Measurements from ENCODE around the gene EIF4H.
"Not testable (repeated sequence)": the region's sequence is repeated elsewhere in the genome, so short reads cannot be mapped to it uniquely, and the experiment has no call there.

The EIF4H gene

DNA sequence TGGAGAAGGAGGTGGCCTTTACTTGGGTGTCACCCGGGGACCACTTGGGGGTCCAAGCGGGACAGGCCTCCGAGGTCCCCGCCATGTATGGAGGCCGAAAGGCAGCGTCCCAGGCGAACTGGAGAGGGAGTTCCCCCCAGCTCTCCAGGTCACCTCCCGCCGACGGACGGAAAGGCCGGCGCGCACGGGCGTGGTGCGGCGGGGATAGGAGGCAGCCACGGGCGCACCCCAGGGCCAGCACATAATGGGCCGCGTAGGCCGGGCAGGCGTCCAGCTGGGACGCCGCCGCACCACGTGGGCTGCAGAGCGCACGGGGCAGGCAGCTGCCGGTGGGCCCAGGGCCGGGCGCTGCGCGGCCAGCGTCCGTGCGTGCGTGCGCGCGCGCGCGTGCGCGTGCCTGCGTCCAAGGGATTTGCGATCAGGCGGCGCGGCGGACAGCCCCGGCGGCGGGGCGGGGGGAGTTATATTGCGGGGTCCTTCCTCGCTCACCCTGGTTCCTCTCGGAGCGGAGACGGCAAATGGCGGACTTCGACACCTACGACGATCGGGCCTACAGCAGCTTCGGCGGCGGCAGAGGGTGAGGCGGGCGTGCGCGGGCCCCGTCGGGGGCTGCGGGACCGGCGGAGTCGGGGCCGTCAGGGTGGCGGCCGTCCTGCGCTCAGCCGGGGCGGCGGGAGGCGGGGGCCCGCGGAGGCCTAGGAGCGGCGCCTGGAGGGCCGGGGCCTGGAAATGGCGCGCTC is at the start of gene EIF4H:
Gene EIF4H (plus strand): TSS at position 491 of the 740 bp plus-strand sequence. CDS start 28 bp downstream, at position 519.
- peak; percentile 89 to 98 (median 93) for DNase-seq (ENCODE audit: low read depth in 2 of 3, low spot score in 2 of 3)

DNA sequence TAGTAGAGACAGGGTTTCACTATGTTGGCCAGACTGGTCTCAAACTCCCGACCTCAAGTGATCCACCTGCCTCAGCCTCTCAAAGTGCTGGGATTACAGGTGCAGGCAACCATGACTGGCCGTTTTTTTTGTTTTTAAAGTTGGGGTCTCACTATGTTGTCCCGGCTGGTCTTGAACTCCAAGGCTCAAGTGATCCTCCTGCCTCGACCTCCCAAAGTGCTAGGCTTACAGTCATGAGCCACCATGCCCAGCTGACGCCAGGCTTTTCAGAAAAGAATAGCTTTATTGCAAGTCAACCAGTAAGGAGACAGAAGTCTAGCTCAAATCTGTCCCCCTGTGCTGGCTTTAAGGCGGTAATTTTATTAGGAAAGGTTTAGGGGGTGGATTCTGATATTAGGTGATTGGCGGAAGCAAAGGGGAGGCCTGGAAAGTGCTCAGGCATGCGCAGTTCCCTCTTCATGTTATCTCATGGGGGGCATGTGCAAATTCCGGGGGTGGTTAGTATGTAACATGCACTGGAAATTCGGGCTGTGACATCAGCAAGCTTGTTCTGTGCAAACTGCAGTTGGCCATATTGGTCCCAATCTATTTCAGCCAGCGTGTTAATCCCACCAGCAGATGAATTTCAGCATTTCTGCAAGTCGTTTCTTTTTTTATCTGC is 47.8 kb upstream of the EIF4H start:
- no peak for DNase-seq (ENCODE audit: low read depth in 2 of 3, low spot score in 2 of 3)

DNA sequence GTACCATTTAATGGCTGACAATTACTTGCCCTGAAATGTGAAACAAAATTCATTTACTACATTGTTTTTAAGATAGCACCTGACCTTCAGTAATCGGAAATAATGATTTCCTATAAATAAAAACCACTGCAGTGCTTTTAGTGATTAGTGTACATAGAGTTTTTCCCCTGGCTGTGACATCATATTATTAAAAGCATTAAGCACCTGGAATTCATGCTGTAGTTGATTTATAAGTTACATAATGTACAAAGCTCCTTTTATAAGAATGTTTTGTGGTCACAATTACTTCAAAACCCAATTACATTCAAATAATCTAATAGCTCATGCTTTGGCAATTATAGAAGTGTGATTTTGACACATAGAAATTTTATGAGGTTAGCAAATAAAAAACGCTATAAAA is 44.3 kb upstream of the EIF4H start:
- no peak for DNase-seq (ENCODE audit: low read depth in 2 of 3, low spot score in 2 of 3)

DNA sequence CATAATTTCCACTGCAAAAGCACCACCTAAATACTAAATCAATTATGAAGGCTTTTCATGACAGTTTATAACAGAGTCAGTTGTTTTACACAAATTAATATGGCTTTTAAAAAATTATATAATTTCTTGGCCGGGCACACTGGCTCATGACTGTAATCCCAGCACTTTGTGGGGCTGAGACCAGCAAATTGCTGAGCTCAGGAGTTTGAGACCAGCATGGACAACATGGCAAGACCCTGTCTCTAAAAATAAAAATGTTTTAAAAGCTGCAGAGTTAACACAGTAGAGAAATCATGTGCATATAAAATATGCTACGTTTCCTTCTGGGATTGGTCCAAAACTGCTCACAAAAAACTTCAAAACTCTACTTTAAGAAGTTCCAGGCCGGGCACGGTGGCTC is 43.6 kb upstream of the EIF4H start:
- DNase-seq (ENCODE audit: low read depth in 2 of 3, low spot score in 2 of 3) = no peak

DNA sequence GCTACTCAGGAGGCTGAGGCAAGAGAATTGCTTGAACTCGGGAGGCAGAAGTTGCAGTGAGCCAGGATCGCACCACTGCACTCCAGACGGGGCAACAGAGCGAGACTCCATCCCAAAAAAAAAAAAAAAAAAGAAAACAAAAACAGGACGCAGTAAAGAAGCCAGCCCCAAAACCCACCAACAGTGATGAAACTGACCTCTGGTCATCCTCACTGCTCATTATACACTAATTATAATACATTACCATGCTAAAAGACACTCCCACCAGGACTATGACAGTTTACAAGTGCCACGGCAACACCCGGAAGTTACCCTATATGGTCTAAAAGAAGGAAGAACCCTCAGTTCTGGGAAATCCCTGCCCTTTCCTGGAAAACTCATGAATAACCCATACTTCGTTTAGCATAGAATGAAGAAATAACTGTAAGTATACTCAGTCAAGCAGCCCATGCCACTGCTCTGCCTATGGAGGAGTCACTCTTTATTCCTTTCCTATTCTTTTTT is 40.0 kb upstream of the EIF4H start:
- DNase-seq (ENCODE audit: low read depth in 2 of 3, low spot score in 2 of 3) = no peak

DNA sequence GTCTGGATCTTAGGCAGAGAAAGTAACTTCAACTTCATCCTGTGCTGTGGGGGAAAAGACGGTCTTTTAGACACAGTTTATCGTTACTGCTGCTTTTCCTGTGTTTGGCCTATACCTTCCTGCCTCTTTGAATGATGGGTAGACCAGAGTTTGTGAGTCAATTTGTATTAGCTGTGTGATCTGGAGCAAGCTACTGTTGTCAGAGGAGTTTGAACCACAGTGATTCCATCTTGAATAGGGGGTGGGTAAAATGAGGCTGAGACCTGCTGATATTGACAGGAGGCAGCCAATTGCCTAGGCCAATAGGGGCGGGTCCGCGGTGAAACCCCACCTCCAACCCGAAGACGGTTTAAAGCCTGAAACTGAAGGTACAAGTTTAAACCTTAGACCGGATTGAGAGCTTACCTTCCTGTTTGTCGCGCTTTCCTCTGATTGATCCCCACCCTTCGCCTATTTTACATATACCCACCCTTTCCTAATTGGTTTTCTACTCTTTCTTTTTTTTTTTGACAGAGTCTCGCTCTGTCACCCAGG is 35.8 kb upstream of the EIF4H start:
- no peak for DNase-seq (ENCODE audit: low read depth in 2 of 3, low spot score in 2 of 3)

DNA sequence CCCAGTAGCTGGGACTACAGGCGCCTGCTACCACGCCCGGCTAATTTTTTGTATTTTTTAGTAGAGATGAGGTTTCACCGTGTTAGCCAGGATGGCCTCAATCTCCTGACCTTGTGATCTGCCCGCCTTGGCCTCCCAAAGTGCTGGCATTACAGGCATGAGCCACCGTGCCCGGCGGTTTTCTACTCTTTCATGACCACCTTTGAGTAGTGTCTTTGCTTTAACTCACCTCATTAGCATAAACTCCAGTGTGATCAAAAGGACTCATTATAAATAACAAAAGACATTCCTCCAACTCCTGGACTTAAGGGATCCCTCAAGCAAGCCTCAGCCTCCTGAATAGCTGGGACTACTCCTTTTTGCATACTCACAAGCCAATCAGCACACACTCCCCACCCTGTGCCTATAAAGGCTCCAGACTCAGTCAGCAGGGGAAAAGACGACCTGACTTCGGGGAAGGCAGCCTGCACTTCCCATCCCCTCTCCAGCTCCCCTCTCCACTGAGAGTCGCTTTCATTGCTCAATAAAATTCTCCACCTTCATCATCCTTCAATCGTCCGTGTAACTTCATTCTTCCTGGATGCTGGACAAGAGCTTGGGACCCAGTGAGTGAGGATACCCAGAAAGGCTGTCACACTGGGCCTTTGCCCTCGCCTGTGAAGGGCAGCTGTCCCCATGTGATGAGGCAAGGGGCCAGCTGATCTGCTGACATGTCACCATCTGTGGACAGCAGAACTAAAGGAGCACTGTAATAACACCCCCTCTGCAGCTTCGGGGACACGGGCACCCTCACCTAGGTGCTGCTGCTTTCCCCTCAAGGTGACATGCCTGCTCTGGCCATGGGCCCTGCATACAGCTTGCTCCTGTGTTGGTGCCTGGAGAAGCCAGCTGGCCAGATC is 35.0 kb upstream of the EIF4H start:
- DNase-seq (ENCODE audit: low read depth in 2 of 3, low spot score in 2 of 3) = no peak

DNA sequence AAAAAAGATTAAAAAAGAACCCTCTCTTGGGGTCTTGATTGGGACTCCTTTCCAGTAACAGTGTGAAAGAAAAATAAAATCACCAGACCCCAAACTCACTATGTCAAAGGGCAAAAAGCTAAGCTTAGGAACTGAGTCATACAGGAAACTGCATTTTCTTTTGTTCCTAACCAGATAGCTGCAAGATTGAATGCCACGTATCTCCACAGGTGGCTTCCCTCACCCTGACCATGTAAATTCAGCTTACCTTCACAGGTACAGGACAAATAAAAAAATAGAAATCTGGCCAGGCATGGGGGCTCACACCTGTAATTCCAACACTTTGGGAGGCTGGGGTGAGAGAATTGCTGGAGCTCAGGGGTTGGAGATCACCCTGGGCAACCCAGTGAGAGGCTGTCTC is 32.5 kb upstream of the EIF4H start:
- no peak for DNase-seq (ENCODE audit: low read depth in 2 of 3, low spot score in 2 of 3)

DNA sequence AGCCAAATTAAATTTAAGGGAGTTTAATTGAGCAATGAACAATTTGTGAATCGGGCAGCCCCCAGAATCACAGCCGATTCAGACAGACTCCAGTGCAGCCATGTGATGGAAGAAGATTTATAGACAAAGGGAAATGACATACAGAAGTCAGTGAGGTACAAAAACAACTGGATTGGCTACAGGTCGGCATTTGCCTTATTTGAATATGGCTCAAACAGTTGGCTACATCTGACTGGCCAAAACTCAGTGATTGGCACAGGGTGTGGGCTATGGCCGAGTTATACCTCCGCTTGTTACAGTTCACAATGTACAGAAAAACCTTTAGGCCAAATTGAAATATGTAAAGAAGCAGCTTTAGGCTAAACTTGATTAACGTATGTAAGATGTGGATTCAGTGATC is 30.8 kb upstream of the EIF4H start:
- no peak for DNase-seq (ENCODE audit: low read depth in 2 of 3, low spot score in 2 of 3)

DNA sequence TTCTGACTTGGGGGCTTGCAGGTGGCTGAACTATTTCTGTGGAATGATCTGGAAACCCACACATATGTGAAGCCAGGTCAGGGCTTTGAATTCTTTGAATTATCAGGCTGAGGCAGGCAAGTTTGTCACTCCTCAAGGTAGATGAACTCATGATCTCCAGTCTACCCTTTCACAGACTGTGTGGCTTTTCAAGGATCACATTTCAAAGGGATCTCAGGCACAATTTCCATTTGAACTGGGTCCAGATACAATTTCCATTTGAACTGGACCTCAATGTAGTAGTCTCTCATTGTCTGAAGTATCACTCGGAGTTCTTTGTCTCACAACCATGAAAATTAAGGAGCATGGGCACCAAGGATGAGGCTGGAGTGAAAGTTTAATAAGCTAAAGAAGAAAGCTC is 25.7 kb upstream of the EIF4H start:
- DNase-seq (ENCODE audit: low read depth in 2 of 3, low spot score in 2 of 3) = no peak

DNA sequence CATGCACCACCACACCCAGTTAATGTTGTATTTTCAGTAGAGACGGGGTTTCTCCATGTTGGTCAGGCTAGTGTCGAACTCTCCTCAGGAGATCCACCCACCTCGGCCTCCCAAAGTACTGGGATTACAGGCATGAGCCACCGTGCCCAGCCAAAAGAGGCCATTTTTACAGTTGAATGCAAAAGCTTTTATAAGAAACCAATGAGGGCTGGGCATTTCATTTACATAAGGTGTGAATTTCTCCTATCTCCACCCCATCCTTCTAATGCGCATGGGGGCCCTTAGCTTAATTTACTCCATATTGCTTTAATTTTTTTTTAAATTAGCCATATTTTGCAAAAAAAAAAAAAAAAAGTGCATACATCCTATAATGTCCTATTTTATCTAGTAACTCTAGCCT is 25.1 kb upstream of the EIF4H start:
- no peak for DNase-seq (ENCODE audit: low read depth in 2 of 3, low spot score in 2 of 3)

DNA sequence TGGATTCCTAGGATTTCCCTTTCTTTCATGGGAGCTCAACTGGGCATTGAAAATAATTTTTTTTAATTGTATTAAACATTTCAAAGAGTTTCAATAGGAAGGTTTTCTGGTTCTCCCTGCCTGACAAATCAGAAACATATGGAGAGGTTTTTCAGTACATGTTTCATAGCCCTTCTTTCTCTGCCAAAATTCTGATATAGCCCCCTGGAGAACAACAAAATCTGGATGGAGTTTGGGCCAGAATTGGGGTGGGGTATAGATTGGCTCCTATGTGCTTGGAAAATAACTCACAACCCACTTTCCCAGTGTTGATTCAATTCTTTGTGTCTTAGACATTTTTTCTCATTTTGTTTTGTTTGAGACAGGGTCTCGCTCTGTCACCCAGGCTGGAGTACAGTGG is 24.6 kb upstream of the EIF4H start:
- DNase-seq (ENCODE audit: low read depth in 2 of 3, low spot score in 2 of 3) = no peak

DNA sequence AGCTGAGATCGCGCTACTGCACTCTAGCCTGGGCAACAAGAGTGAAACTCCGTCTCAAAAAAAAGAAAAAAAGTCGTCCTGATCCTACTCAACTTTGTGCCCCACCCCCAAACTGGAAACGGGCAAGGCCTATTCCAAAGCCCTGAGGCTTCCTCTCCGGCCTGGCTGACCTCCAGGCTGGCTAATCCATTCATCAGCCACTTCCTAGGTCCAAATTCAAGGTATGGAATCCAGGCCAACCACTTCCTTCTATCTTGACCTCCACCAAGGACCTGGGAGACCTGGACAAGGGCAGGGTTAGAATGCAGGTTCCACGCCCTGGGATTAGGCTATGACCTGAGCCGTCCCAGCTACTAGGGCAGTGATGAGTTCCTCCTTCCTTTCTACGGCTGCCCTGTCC is 20.4 kb upstream of the EIF4H start:
- DNase-seq (ENCODE audit: low read depth in 2 of 3, low spot score in 2 of 3) = no peak

DNA sequence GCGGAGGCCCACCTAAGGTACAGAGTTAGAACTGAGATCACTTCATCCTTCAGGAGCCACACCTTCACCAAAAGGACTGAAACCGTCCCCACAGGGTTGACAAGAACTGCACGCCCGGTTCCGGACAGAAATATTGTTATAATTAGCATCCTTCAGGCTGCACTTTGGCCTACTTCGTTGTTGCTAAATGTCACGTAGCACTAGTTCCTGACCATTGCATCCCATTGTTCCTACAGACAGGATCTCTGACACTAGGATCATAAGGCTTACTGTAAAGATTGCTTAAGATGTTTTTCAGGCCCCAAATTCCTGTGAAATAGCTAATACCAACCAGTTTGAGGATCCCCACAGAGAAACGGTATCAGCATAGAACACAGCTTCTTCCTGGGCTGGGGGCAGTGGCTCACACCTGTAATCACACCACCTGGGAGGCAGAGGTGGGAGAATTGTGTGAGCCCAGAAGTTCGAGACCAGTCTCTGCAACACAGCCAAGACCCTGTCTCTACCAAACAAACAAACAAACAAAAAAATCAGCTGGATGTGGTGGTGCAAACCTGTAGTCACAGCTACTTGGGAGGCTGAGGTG is 18.3 kb upstream of the EIF4H start:
- DNase-seq (ENCODE audit: low read depth in 2 of 3, low spot score in 2 of 3) = no peak

DNA sequence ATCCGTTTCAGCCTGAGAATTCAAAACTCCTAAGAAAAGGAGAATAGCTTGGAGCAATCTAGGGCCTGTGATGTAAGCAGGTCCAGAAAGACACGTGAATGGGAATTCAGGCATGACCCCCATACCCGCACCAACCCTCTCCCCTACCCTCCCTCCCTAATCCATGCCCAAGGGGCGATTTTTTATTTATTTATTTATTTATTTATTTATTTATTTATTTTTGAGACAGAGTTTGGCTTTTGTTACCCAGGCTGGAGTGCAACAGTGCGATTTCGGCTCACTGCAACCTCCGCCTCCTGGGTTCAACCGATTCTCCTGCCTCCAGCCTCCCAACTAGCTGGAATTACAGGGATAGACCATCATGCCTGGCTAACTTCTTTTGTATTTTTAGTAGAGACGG is 16.6 kb upstream of the EIF4H start:
- DNase-seq (ENCODE audit: low read depth in 2 of 3, low spot score in 2 of 3) = no peak

DNA sequence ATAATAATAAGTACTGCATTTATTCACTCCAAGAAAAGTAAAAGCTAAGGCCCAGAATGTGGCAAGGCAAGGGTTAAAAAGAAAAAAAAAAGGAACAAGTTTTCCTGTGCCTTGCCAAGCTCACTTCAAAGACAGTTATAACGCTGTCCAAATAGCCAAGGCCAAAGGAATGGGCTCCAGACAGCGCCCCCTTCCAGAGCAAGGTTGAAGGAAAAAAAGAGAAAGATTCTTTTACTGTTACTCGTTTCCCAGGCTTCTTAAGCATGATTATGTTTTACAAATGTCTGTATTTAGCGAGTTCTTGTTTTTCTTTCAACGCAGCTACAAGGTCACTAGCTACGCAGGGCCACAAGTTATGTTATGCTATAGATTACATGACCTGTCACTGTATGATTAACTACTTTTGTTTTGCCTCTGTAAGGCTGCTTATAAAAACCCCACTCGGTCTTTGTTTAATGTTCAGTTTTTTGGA is 9.1 kb upstream of the EIF4H start:
- no peak for DNase-seq (ENCODE audit: low read depth in 2 of 3, low spot score in 2 of 3)

DNA sequence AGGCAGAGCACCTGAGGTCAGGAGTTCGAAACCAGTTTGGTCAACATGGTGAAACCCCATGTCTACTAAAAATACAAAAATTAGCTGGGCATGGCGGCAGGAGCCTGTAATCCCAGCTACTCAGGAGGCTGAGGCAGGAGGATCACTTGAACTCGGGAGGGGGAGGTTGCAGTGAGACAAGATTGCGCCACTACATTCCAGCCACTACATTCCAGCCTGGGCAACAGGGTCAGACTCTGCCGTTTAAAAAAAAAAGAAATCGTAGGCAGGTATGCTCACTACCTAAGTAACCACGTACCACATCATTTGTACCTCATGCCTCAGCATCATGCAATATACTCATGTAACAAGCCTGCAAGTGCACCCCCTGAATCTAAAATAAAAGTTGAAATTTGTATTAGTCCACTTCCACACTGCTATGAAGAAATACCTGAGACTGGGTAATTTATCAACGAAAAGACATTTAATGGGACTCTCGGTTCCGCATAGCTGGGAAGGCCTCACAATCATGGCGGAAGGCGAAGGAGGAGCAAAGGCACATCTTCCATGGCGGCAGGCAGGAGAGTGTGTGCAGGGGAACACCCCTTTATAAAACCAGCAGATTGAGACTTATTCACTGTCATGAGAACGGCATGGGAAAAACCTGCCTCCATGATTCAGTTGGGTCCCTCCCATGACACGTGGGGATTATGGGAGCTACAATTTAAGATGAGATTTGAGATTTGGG is 8.1 kb upstream of the EIF4H start:
- DNase-seq (ENCODE audit: low read depth in 2 of 3, low spot score in 2 of 3) = no peak

DNA sequence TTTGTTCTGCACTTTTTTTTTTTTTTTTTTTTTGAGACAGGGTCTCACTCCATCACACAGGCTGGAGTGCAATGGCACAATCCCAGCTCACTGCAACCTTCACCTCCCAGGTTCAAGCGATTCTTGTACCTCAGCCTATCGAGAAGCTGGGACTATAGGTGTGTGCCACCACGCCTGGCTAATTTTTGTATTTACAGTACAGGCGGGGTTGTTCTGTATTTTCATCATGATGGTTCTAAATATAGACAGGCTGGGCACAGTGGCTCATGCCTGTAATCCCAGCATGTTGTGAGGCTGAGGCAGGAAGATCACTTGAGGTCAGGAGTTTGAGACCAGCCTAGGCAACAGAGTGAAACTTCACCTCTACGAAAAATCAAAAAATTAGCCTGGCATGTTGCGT is 6.8 kb upstream of the EIF4H start:
- DNase-seq (ENCODE audit: low read depth in 2 of 3, low spot score in 2 of 3) = not testable (repeated sequence)

DNA sequence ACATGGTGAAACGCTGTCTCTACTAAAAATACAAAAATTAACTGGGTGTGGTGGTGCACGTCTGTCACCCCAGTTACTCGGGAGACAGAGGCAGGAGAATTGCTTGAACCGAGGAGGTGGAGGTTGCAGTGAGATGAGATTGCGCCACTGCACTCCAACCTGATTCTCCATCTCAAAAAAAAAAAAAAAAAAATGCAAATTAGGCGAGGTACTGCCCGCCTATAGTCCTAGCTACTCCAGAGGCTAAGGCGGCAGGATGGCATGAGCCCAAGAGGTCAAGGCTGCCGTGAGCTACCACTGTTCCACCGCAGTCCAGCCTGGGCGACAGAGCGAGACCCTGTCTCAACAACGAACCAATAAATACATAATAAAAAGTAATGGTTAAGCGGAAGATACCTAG is 1.1 kb upstream of the EIF4H start:
- DNase-seq (ENCODE audit: low read depth in 2 of 3, low spot score in 2 of 3) = no peak

DNA sequence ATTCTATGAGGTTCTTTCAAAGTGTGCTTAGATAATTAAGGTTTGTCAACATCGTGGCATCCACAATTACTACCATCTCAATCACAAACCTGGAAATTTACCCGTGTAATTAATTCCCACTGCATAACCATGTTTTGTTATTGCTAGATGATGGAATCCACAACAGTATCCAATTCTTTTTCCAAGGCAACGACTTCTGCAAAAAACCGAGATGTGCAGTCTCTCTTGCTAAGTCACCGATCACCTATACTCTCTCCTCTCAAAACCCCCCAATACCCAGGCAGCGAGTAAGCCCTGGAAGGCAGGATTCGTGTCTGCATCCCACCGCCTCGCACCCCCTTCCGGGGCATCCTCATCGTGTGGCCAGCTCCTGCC is 678 bp upstream of the EIF4H start:
- DNase-seq (ENCODE audit: low read depth in 2 of 3, low spot score in 2 of 3) = no peak

All from activated CD8-positive, alpha-beta memory T cell treated with anti-CD3 and anti-CD28 coated beads for 48 hours (primary cell).